A549 (cell line): ENCODE results near the gene SEC14L5.

Source experiments
- CTCF ChIP-seq: fragments of >200 bp; sonication (Bioruptor Twin); formaldehyde crosslinking; IDR thresholded peaks from 3 replicates; pipeline ENCODE4 v1.5.1; 2016
- RAD21 ChIP-seq, 2 experiments: fragments of >200 bp in 1 of 2; sonication (Bioruptor Twin) in 1 of 2; formaldehyde crosslinking in 1 of 2; IDR thresholded peaks in 1 of 2; conservative IDR thresholded peaks in 1 of 2; 2 replicates in 1 of 2; 3 replicates in 1 of 2; pipeline ENCODE4 v1.6.1; 2012 to 2018; ENCODE audit warnings: inconsistent platforms in 1 of 2
- REST ChIP-seq: fragments of 200-600 bp; sonication (generic); IDR thresholded peaks from 2 replicates; pipeline ENCODE4 v1.6.1; 2016; ENCODE audit warnings: antibody characterized with exemption, mild to moderate bottlenecking, moderate library complexity
- RNF2 ChIP-seq: fragments of 200-600 bp; sonication (generic); IDR thresholded peaks from 2 replicates; pipeline ENCODE4 v1.6.1; 2016; ENCODE audit warnings: low read depth, mild to moderate bottlenecking, antibody characterized with exemption, moderate library complexity, borderline replicate concordance

- TF ChIP-seq CTCF (no peak), REST (peak; percentile 59; the same call in 1 of the 2 replicates), RAD21 (conservative IDR thresholded peaks at IDR 0.05 in 1 of 2, IDR thresholded peaks at IDR 0.05 in 1 of 2) (no peak), RNF2 (no peak)
These were observed 84.5 kb downstream of the SEC14L5 start for GRCh38 chr16:5042574-5043171.
